A549 (cell line): ENCODE results near the gene LMX1B. TPM values are rescaled to one million over a fixed set of nuclear protein-coding genes. Genes with fewer than 3 reads are reported as not detected.

Experiments used
- ATAC-seq, 2 experiments: fragments of 200-7000 bp in 1 of 2; fragments of >200 bp in 1 of 2; cut with Nextera tagmentation in 1 of 2; cut with Tn5 transposase in 1 of 2; 3 replicates each; pipeline versions ENCODE4 v1.8.0 to v1.9.1; 2018 to 2020; ENCODE audit warnings: mild to moderate bottlenecking in 1 of 2, moderate library complexity in 1 of 2
- CTCF ChIA-PET: fragments of 300-600 bp; sonication (Branson Sonifier 250); formaldehyde crosslinking; extraction: SDS; loops from one replicate; lab custom pipeline; 2021; ENCODE audit warnings: antibody characterized with exemption, inconsistent platforms; lab: Yijun Ruan, JAX
- POLR2A ChIA-PET: fragments of 350-600 bp; formaldehyde crosslinking; extraction: SDS; loops from one replicate; lab custom pipeline; 2021; ENCODE audit warnings: antibody characterized with exemption, inconsistent platforms; lab: Yijun Ruan, JAX
- DNase-seq, 2 experiments: peaks; one replicate each; pipeline versions ENCODE4 v3.0.0 to v3.0.0-alpha.2; 2011 to 2016; ENCODE audit warnings: low read depth in 1 of 2, low spot score in 1 of 2
- FAIRE-seq: peaks from 2 replicates; lab custom pipeline; 2011; peaks lifted over from hg19 to GRCh38; lab: Jason Lieb, UNC
- H3K27ac ChIP-seq, 2 experiments: fragments of >200 bp; sonication (Bioruptor Twin); formaldehyde crosslinking; 3 replicates each; pipeline ENCODE4 v1.5.1; 2016 to 2017
- H3K4me1 ChIP-seq: fragments of >200 bp; sonication (Bioruptor Twin); formaldehyde crosslinking; 3 replicates; pipeline ENCODE4 v1.6.1; 2016
- H3K4me2 ChIP-seq: fragments of >200 bp; sonication (Bioruptor Twin); formaldehyde crosslinking; 3 replicates; pipeline ENCODE4 v1.6.1; 2016
- H3K4me3 ChIP-seq: fragments of >200 bp; sonication (Bioruptor Twin); formaldehyde crosslinking; 3 replicates; pipeline ENCODE4 v1.5.1; 2016
- H3K9me3 ChIP-seq: fragments of >200 bp; sonication (Bioruptor Twin); formaldehyde crosslinking; 3 replicates; pipeline ENCODE4 v1.6.1; 2016
- BHLHE40 ChIP-seq: IDR thresholded peaks from 2 replicates; pipeline ENCODE4 v1.6.1; 2012; ENCODE audit warnings: low read depth, low read length, inconsistent platforms
- CHD2 ChIP-seq: fragments of 150-350 bp; IDR thresholded peaks from 2 replicates; pipeline ENCODE4 v1.6.1; 2014; ENCODE audit warnings: low read length; ENCODE audit not compliant: partially characterized antibody
- CHD4 ChIP-seq: fragments of 200-600 bp; sonication (generic); IDR thresholded peaks from 2 replicates; pipeline ENCODE4 v1.6.1; 2016; ENCODE audit warnings: antibody characterized with exemption, mild to moderate bottlenecking, borderline replicate concordance
- EHF ChIP-seq: fragments of 250-450 bp; sonication (Bioruptor Pico); IDR thresholded peaks from 2 replicates; pipeline ENCODE4 v1.5.0; 2020; ENCODE audit warnings: mild to moderate bottlenecking
- HOXB13 ChIP-seq: fragments of 250-450 bp; sonication (Bioruptor Pico); IDR thresholded peaks from 2 replicates; pipeline ENCODE4 v1.5.0; 2020; ENCODE audit warnings: low read depth, mild to moderate bottlenecking, moderate library complexity
- MYC ChIP-seq: IDR thresholded peaks from 2 replicates; pipeline ENCODE4 v1.6.1; 2012; ENCODE audit warnings: mild to moderate bottlenecking, inconsistent platforms, low read length, improper control_type of control experiment, borderline replicate concordance
- NPAS2 ChIP-seq: fragments of 250-450 bp; sonication (Bioruptor Pico); IDR thresholded peaks from 2 replicates; pipeline ENCODE4 v1.8.0; 2022; ENCODE audit warnings: mild to moderate bottlenecking, moderate library complexity, borderline replicate concordance
- RAD21 ChIP-seq, 2 experiments: fragments of >200 bp in 1 of 2; sonication (Bioruptor Twin) in 1 of 2; formaldehyde crosslinking in 1 of 2; IDR thresholded peaks in 1 of 2; conservative IDR thresholded peaks in 1 of 2; 2 replicates in 1 of 2; 3 replicates in 1 of 2; pipeline ENCODE4 v1.6.1; 2012 to 2018; ENCODE audit warnings: inconsistent platforms in 1 of 2
- RCOR1 ChIP-seq: fragments of 150-350 bp; IDR thresholded peaks from 2 replicates; pipeline ENCODE4 v1.6.1; 2014; ENCODE audit warnings: antibody characterized with exemption, low read length, low read depth
- SMC3 ChIP-seq: fragments of >200 bp; sonication (Bioruptor Twin); formaldehyde crosslinking; IDR thresholded peaks from 3 replicates; pipeline ENCODE4 v1.6.1; 2018; ENCODE audit warnings: inconsistent platforms
- TFCP2L1 ChIP-seq: fragments of 250-450 bp; sonication (Bioruptor Pico); IDR thresholded peaks from 2 replicates; pipeline ENCODE4 v1.5.0; 2021; ENCODE audit warnings: mild to moderate bottlenecking
- USF2 ChIP-seq: fragments of 450-650 bp; IDR thresholded peaks from 2 replicates; pipeline ENCODE4 v1.6.1; 2014; ENCODE audit warnings: antibody characterized with exemption
- ZC3H11A ChIP-seq: fragments of 450-650 bp; IDR thresholded peaks from 2 replicates; pipeline ENCODE4 v1.6.1; 2014; ENCODE audit warnings: antibody characterized with exemption, mild to moderate bottlenecking
- WGBS: methylation state at CpG from one replicate; pipeline ENCODE4 v1.1.6; 2017; ENCODE audit errors: missing lambda C conversion rate; 5-methylcytosine and 5-hydroxymethylcytosine counted together
- polyA plus RNA-seq, 4 experiments: library from polyadenylated mRNA; depleted of rRNA in 3 of 4; stranded (reverse); fragments of >200 nt; fragmentation: RNase III in 1 of 4; extraction: RNeasy Plus Mini Kit Qiagen cat#74134 plus additional on column Dnase treatment in 1 of 4; gene quantifications; 2 replicates in 3 of 4; 3 replicates in 1 of 4; pipeline ENCODE4 v1.2.3, GENCODE V29; 2011 to 2017
- TF ChIP-seq, protein P1 (sequence below): fragments of 150-350 bp; IDR thresholded peaks from 2 replicates; pipeline ENCODE4 v1.6.1; 2014; ENCODE audit warnings: low read depth, mild to moderate bottlenecking, low read length
- TF ChIP-seq, protein P2 (sequence below): fragments of 250-450 bp; sonication (Bioruptor Pico); IDR thresholded peaks from 2 replicates; pipeline ENCODE4 v1.5.0; 2020; ENCODE audit warnings: low read depth, mild to moderate bottlenecking, moderate library complexity
- TF ChIP-seq, protein P3 (sequence below): IDR thresholded peaks from 2 replicates; pipeline ENCODE4 v1.6.1; 2012
- TF ChIP-seq, protein P4 (sequence below): fragments of >200 bp; sonication (Bioruptor Twin); formaldehyde crosslinking; IDR thresholded peaks from 3 replicates; pipeline ENCODE4 v1.5.1; 2016

LMX1B gene
- polyA plus RNA-seq, 2 of the 4 experiments (the other 2 are of a cell fraction), result 0.41 to 0.56 TPM

DNA sequence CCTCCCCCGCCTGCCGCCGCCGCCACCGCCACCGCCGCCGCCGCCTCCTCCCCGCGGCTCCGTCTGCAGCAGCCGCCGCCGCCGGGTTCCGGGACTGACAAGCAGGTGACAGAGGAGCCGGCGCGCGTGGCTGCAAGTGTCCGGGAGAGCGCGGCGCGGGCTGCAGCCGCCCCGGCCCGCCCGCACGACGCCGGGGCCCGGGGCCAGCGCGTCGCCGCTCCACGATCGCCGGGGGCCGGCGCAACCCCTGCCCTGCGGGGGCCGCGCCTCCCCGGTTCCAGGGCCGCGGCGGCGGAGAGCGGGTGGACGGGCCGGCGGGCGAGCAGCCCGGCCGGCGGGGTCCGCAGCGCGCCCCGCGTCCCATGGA lies 343 bp downstream of the LMX1B start:
- Histone ChIP-seq H3K9me3 (no peaks in the 10 kb centered on the region), H3K4me2 (peak overlapping the region; percentile 97)

DNA sequence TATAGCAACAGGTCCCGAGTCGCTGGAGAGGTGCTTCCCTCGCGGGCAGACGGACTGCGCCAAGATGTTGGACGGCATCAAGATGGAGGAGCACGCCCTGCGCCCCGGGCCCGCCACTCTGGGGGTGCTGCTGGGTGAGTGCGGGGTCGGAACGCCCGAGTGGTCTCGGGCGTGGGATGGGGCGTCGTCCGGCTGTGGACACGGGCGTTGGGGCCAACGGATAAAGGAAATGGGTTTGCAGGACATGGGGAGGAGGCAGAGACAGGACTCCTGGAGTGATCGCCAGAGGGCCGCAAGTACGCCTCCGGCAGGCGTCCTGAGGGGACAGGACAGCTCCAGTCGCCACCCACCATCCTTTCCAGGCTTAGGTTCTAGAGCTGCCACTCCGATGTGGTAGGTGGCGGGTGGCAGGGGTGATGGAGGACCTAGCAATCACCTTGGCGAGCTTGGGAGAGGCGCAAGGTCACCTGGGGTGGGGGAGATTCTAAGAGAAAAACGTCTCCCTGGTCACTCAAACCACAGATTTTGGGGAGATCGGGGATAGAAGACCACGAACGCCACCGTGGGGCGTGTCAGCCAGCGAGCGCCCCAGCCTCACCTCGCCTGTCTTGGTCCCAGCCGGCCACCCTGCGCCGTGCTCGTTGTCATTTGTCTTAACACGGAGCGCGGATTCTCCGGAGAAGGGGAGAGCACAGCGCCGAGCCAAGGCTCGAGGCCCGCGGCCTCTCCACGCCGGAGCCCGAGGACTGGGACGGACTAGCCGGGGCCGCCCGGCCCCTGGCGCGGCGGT lies 922 bp downstream of the LMX1B start:
- peak overlapping the region; percentile 79 for H3K4me3 ChIP-seq

More for the DNA sequence above, 343 bp downstream of the LMX1B start:
- FAIRE-seq (no peak), ATAC-seq (no peak), DNase-seq (peak in 1 of 2 experiments; percentile 40)
- H3K27ac ChIP-seq, result peak overlapping the region; percentile 66 to 83
- POLR2A ChIA-PET, result no interaction called here
- TF ChIP-seq ZC3H11A (no peak), CHD2 (no peak), SMC3 (no peak), USF2 (no peak), CHD4 (no peak), TFCP2L1 (no peak), BHLHE40 (no peak), MYC (no peak), RAD21 (conservative IDR thresholded peaks at IDR 0.05 in 1 of 2, IDR thresholded peaks at IDR 0.05 in 1 of 2) (no peak)
- TF ChIP-seq, protein P1, sequence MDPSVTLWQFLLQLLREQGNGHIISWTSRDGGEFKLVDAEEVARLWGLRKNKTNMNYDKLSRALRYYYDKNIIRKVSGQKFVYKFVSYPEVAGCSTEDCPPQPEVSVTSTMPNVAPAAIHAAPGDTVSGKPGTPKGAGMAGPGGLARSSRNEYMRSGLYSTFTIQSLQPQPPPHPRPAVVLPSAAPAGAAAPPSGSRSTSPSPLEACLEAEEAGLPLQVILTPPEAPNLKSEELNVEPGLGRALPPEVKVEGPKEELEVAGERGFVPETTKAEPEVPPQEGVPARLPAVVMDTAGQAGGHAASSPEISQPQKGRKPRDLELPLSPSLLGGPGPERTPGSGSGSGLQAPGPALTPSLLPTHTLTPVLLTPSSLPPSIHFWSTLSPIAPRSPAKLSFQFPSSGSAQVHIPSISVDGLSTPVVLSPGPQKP, result no peak
- WGBS, result no CpG with 5 or more reads among the region's 64 CpGs
- peaks cover 17% of the 10 kb centered on the region for H3K4me1 ChIP-seq
- peak overlapping the region; percentile 79 for H3K4me3 ChIP-seq
- CTCF ChIA-PET, result interaction anchor here (0.9 to 1.5 kb wide), 2 partner anchors 12 to 76 kb away, joined by 3 to 4 read pairs; no protein-coding TSS in a partner anchor

GRCh38 chr9:126615245-126615790 lies 1.6 kb downstream of the LMX1B start:
- Histone ChIP-seq H3K4me2 (no peak overlapping the region), H3K4me1 (peaks cover 17% of the 10 kb centered on the region), H3K4me3 (no peak overlapping the region), H3K27ac (no peak overlapping the region), H3K9me3 (no peaks in the 10 kb centered on the region)
- CTCF ChIA-PET, result interaction anchor here (1.2 to 1.5 kb wide), 3 partner anchors 75 to 91 kb away, joined by 3 to 4 read pairs (median 3); no protein-coding TSS in a partner anchor
- POLR2A ChIA-PET, result no interaction called here
- ATAC-seq (no peak), DNase-seq (no peak), FAIRE-seq (no peak)
- 94% methylated on average over 32 of the region's 62 CpGs for WGBS
- TF ChIP-seq, protein P2, sequence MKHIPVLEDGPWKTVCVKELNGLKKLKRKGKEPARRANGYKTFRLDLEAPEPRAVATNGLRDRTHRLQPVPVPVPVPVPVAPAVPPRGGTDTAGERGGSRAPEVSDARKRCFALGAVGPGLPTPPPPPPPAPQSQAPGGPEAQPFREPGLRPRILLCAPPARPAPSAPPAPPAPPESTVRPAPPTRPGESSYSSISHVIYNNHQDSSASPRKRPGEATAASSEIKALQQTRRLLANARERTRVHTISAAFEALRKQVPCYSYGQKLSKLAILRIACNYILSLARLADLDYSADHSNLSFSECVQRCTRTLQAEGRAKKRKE (CRISPR knock-in tag), result no peak
- TF ChIP-seq, protein P3, sequence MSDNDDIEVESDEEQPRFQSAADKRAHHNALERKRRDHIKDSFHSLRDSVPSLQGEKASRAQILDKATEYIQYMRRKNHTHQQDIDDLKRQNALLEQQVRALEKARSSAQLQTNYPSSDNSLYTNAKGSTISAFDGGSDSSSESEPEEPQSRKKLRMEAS, result no peak
- TF ChIP-seq, protein P4, sequence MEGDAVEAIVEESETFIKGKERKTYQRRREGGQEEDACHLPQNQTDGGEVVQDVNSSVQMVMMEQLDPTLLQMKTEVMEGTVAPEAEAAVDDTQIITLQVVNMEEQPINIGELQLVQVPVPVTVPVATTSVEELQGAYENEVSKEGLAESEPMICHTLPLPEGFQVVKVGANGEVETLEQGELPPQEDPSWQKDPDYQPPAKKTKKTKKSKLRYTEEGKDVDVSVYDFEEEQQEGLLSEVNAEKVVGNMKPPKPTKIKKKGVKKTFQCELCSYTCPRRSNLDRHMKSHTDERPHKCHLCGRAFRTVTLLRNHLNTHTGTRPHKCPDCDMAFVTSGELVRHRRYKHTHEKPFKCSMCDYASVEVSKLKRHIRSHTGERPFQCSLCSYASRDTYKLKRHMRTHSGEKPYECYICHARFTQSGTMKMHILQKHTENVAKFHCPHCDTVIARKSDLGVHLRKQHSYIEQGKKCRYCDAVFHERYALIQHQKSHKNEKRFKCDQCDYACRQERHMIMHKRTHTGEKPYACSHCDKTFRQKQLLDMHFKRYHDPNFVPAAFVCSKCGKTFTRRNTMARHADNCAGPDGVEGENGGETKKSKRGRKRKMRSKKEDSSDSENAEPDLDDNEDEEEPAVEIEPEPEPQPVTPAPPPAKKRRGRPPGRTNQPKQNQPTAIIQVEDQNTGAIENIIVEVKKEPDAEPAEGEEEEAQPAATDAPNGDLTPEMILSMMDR, result no peak
- TF ChIP-seq EHF (CRISPR knock-in tag) (no peak), HOXB13 (CRISPR knock-in tag) (no peak), USF2 (no peak), RCOR1 (no peak)

More for the DNA sequence above, 922 bp downstream of the LMX1B start:
- POLR2A ChIA-PET, result no interaction called here
- H3K27ac ChIP-seq, result peak overlapping the region; percentile 66 to 83
- H3K9me3 ChIP-seq, result no peaks in the 10 kb centered on the region
- H3K4me1 ChIP-seq, result peaks cover 17% of the 10 kb centered on the region
- CTCF ChIA-PET, result interaction anchor here (1.2 to 1.5 kb wide), 2 partner anchors 76 to 91 kb away, joined by 3 to 4 read pairs; no protein-coding TSS in a partner anchor
- H3K4me2 ChIP-seq, result peak overlapping the region; percentile 97
- FAIRE-seq (no peak), DNase-seq (no peak), ATAC-seq (no peak)
- 89% methylated on average over 44 of the region's 65 CpGs for WGBS
- no peak for TF ChIP-seq BHLHE40
- no peak for TF ChIP-seq NPAS2 (CRISPR knock-in tag)
